GM18519 (cell line): ENCODE data around the gene BFSP2.

Source experiments
- ATAC-seq: cut with Tn5 transposase; IDR thresholded peaks from one replicate; pipeline ENCODE4 v1.9.1; 2021; ENCODE audit warnings: mild to moderate bottlenecking, moderate library complexity; ENCODE audit not compliant: unreplicated experiment, low FRiP score

The BFSP2 gene

GRCh38 chr3:133383175-133383574 is 16.7 kb upstream of the BFSP2 start:
- no peak for ATAC-seq

DNA sequence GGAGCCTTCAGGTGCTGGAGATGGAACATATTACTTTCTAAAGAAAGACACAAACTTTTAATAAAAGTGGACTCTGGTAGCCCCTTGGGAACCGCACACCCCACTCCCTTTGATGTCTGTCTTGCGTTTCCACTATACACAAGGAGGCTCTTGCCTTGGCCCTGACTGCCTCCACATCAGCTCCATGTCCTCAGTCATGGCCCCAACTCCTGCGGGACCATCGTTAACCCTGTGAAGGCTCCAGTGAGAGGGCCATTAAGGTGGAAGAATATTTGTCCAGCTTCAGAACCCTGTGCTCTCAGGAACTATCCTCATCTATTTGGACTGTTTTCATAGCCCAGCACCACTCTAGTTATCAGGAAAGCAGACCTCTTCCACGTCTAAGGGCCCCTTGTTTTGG is 16.1 kb upstream of the BFSP2 start:
- no peak for ATAC-seq

- ATAC-seq = peak; percentile 64
Observed at GRCh38 chr3:133384331-133385027, 15.4 kb upstream of the BFSP2 start.

- ATAC-seq = no peak
Observed at GRCh38 chr3:133386876-133387275, 13.0 kb upstream of the BFSP2 start.

DNA sequence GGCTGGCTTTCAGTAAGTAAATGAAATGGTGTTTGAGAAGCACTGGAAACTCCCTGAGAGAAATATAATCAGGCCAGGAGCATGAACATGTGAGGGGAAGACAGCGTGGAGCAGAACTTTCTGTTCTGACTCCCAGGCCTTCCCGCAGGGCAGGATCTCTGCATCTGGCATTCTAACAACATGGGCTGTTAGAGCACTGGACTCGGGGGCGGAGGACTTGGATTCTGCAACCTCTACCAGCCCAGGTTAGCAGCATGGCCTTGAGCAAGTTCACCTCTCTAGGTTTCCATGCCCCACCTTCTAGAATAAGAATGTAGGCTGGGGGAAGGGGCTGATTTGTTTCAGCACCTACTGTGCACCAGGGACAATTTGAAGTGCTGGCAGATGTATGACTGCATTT is 12.5 kb upstream of the BFSP2 start:
- no peak for ATAC-seq

DNA sequence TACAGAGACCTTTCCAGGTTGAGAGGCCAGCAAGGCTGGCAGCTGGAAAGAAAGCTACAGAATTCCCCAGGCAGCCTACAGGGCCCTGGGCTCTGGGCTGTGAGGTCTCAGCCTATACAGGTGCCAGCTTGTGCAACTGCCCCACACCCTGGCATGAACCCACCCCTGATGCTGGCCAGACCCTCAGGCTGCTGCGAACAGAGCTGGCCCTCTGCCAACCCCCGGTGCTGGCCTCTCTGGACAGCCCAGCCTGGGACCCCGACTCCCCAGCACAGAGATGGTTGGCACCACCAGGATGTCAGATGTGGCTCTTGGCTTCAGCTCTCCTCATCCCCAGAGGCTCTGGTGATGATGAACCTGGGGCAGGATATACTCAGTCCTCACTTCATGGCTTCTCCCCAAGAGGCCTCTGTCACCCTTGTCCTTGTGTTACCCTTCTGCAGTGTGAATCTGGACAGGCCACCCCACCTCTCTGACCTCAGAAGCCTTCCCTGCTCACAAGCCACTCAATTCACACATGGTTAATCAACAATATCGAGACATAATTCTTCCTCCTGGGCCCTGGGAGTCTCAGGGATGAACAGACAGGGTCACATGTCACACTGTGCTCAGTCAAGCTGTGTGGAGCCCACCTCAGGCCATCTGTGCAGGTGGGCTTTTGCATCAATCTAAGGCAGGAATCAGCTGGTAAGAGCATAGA is 11.0 kb upstream of the BFSP2 start:
- no peak for ATAC-seq

DNA sequence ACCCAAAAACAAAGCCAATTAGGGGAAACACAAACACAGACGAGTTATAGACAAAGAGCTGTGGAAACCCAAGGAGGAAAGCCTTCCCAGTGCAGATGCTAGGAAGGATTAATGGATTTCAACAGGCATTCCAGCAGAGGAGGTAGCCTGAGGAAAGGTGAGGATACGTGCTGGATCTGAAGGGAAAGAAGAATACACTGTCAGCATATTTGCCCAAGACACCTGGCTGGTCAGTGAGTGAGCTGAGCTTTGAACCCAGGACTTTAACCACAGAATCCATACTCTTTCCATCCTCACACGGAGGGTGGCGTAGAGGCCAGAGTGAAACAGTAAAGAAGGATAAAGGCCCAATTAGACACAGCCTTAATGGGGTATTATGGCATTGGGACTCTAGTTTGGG is 9.1 kb upstream of the BFSP2 start:
- no peak for ATAC-seq

- ATAC-seq = no peak
Observed at GRCh38 chr3:133393204-133393603, 6.7 kb upstream of the BFSP2 start.

- no peak for ATAC-seq
Observed at GRCh38 chr3:133393691-133394474, 6.0 kb upstream of the BFSP2 start.

DNA sequence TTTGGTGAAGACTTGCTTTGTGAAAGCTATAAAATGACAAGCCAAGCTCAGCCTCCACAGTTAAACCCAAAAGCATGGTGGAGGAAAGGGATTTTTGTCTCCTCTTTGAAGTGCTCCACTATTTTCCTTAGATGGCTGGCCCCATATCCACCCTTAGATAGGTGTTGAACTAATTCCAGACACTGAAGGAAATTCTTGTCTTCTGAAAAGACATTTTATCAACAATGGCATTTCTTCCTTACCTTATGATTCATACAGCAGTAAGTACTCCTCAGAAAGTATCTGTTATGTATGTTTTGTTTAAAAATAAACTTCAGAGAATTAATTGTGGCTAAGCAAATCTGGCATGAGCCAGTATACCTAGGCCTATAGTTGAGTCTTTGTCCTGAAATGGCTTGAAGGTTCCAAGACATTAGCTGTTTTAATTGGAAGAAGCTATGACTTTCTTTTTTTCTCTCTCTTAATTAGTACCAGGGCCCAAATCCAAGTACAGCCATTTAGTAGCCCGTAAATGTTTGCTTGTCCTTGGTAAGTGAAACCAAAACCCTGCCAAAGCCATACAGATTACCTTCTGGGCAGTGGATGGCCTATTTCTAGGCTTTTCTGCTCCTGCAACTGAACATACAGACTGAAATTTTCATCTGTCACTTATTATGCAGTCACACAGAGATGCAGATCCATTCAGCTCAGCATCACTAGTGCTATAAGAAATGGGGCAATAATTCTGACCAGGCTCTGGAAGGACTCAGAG is 5.1 kb upstream of the BFSP2 start:
- no peak for ATAC-seq

DNA sequence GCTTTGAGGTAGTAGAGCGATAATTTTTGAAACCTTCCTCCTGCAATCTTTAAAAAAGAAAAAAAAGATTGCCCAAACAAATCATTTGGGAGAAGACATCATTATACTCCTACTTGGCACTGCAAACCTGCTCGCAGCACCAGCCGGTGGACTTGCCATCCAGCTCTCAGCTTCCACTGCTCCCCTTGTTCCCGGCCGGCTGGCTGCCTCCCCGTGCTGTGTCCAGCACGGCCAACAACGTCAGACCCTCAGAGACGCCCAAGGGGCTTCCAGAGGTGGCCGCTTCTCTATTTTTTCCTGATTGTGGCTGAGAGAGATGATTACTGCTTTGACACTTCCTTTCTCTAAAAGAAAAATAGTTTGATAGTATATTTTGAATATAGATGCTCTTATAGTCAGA is 3.0 kb upstream of the BFSP2 start:
- ATAC-seq = no peak

DNA sequence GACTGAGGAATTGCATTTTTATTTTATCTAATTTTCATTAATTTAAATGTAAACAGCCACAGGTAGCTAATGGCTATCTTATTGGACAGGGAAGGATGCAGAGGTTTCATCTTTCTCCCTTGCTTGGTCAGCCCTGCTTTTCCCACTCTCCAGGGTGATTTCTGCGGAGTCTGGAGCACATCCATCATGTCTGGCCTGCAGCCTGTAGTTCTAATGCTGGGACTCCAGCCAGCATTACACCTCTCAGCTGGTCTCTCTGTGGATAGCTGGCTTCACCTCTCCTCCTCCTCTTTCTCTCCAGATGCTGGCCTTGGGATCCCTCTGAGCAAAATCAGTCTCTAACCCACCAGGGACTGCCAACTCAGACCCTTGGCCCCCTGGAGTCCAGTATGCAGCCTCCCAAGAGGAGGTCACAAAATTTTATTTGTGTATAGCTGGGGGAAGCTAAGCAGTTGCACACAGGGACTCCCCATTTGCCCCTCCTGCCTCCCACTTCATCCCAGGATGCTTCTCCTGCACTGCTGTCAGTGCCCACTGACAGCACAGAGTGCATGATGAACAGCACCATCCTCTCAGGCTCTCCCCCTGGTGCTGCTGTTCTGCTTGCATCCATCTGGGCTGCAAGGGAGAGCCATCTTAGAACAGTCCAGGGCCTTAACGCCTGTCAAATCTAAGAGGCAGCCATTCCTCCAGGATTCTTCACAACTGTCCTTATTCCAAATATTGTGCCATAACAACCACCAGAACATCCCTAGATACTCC is 1.7 kb downstream of the BFSP2 start:
- ATAC-seq = no peak

- no peak for ATAC-seq
Observed at GRCh38 chr3:133404920-133405319, 5.1 kb downstream of the BFSP2 start.

DNA sequence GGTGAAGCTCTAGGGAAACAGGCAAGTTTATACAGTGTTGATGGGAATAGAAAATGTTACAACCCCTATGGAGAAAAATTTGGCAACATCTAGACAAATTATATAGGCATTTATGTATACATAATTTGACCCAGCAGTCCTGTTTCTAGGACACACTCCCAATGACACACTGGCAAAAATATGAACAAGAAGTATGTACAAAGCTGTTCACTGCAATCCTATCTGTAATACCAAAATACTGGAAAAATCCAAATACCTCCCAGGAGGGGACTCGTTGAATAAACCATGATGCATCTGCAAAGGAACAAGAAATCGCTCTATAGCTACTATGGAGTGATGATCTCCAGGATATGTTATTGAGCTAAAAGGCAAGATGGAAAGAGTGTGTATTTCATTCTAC is 8.5 kb downstream of the BFSP2 start:
- ATAC-seq = no peak

- ATAC-seq = no peak
Observed at GRCh38 chr3:133408961-133409360, 9.1 kb downstream of the BFSP2 start.

DNA sequence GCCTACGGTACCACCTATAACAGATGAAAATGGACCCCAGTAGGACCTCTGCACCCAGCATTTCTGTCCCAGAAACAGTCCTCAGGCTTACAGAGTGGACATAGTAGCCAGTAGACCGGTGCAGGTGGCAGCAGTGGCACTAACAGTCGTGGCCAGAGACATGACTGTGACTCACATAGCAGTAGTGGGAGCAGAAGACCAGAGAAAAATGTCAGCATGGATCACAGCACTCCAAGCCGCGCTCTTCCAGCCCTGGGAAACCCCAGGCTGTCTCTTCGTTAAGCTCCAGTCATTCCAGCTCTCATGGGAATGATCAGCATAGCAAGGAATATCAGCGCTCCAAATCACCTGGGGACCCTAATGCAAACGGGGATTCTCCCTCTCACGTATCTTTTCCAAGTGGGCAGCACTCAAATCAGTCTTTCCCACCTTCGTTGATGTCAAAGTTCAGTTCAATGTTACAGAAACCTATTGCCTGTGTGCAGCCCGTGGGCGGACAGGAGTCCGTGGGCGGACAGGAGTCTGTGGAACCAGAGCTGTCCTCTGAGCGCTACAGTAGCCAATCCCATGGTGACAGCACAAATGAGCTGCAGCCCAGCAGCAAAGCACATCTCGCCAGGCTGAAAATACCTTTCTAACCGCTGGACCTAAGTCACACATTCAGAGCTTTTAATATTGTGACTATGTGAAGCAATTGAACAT is 10.5 kb downstream of the BFSP2 start:
- no peak for ATAC-seq

DNA sequence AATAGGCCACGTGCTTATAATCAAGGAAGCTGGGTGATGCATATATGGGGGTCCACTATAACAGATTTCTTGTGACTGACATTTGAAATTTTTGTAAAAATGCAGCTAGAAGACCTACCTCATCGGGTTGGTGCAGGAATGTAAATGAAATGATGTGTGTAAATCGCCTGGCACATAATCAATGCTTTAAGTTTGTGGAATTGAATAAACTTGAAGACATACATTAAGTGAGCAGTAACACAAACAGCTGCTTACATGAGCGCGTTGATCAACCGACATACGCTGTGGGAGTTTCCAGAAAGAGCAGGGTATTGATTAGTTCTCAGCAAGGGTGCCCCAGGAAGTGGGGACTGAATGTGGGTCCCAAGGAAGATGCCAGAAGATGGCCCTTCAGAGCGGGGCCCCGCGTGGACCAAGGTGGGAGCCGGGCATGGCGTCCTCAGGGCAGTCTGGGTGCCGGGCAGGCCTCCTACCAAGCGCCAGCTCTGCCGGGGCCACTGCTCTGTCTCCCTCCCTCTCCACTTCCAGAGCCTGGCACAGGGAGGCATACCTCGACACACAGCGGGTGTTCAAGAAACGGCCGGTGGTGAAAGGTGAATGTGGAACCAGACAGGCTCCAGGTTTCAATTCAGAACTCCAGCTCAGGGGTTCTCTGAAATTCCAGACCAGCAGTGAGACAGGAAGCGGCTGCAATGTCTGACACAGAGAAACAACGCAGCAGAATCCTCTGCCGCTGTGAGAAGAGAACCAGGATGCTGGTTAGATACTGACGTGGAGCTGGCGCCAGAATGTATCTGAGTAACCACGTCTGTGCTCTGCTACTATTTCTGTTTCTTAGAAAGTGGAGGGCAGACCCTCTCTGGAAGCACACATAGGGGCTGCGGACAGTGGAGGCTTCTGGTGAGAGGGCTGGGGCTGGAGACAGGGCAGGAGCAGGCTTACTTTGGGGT is 12.6 kb downstream of the BFSP2 start:
- no peak for ATAC-seq
